Measurements from ENCODE around the gene OSBPL3.

The OSBPL3 gene

GRCh38 chr7:24952464-24952863 lies 27.5 kb downstream of the OSBPL3 start:
- DNase-seq, result no peak

GRCh38 chr7:24951441-24951980 lies 28.5 kb downstream of the OSBPL3 start:
- DNase-seq, result no peak

DNA sequence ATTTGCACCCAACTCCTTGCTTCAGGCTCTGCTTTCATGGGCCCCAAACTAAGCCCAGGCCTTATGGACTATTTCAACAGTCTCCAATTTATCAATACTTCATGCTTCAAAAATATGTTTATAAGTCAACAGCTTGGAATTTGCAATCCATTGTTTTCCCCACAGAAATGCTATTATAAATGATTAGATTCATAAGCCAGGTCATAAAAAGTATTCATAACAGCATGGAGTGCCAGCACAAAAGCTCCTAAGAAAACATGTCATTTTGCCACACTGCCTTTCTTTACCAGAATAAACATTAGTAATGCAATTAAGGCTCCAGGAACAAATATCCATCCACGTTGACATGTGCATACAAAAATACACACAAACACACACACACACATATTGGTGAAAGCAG lies 30.1 kb downstream of the OSBPL3 start:
- DNase-seq, result no peak

GRCh38 chr7:24948739-24949138 lies 31.2 kb downstream of the OSBPL3 start:
- no peak for DNase-seq

DNA sequence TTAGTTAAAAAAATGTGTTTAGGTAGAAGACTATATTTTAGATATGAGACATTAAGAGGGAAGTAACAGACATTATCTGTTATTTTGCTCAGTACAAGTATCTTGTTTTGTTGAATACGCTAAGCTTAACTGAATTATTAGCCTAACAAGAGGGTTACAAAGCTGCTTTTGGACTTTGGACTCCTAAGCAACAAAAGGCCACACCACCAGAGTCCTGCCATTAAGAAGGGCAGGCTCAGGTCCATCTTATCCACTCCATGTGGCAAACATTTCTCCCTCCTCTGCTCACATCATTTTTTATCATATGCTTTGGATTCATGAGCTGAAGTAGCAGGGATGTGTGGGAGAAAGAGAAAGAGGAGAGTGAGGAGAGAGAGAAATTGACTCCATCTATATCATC lies 33.5 kb downstream of the OSBPL3 start:
- DNase-seq, result no peak

DNA sequence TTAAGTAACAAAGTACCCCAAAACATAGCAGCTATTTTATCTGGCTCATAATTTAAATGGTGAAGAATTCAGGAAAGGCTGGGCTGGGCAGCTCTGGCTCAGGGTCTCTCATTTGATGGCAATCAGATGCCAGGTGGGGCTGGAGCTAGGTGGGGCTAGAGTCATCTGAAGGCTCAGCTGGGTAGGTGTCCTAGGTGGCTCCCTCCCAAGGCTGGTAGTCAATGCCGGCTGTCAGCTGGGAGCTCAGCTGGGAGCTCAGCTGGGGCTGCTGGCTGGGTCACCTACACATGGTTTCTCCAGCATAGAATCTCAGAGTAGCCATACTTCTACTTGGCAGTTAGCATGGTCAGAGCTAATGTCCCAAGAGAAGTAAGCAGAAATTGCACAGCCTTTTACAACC lies 34.1 kb downstream of the OSBPL3 start:
- DNase-seq, result no peak

GRCh38 chr7:24943096-24943948 lies 36.7 kb downstream of the OSBPL3 start:
- no peak for DNase-seq

- no peak for DNase-seq
These were observed 37.8 kb downstream of the OSBPL3 start for GRCh38 chr7:24942226-24942625.

DNA sequence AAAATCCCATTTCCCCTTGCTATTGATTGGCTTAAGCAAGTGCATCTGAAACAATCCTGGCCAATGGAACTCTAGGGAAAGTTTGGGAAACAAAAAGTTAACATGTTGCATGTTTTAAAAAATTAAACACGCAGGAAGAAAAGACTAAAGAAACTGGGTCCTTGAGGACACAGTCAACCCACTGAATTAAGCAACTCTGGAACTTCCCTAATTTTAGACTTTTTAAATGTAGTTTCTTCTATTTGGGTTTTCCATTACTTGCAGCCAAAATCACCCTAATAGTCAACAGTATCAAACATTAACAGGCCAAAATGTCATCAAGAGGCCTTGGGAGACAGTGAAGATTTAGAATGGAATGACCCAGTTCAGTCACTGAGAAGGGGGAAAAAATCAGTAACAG lies 40.6 kb downstream of the OSBPL3 start:
- DNase-seq, result no peak

DNA sequence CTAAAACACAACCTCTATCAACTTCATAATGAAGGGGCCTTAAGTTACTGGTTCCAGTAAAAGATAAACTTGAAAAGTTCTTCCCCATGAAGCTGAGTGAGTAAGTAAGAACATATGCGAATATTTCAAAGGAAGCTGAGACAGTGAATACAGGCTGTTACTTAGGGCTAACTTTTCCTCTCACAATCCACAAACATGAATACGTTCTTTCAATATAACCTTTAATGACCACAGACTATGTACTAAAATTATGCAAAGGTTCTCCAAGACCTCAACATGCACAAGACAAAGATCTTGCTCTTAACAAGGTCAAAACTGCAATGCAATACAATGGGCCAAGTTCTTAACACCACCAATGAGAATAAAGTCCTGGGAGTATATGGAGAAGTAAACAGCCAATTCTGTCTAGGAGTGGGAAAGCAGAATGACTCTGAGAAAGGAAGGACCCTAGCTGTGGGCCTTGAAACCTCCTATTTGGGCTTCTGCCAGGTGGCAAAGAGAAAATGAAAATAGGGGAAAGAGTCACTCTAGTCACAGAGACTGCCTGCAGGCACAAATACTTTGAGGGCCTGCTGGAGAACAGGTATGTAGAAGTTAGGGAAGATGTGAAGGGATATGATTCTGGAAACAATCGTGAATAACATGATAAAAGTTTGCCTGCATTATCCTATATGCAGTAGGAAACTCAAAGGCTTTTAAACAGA lies 43.7 kb downstream of the OSBPL3 start:
- DNase-seq, result peak; percentile 55

- no peak for DNase-seq
These were observed 46.7 kb downstream of the OSBPL3 start for GRCh38 chr7:24933298-24933697.

GRCh38 chr7:24932815-24933214 lies 47.2 kb downstream of the OSBPL3 start:
- no peak for DNase-seq

- DNase-seq, result no peak
These were observed 47.6 kb downstream of the OSBPL3 start for GRCh38 chr7:24932389-24932788.

- DNase-seq, result no peak
These were observed 48.1 kb downstream of the OSBPL3 start for GRCh38 chr7:24931844-24932243.

GRCh38 chr7:24930856-24931255 lies 49.1 kb downstream of the OSBPL3 start:
- DNase-seq, result no peak

DNA sequence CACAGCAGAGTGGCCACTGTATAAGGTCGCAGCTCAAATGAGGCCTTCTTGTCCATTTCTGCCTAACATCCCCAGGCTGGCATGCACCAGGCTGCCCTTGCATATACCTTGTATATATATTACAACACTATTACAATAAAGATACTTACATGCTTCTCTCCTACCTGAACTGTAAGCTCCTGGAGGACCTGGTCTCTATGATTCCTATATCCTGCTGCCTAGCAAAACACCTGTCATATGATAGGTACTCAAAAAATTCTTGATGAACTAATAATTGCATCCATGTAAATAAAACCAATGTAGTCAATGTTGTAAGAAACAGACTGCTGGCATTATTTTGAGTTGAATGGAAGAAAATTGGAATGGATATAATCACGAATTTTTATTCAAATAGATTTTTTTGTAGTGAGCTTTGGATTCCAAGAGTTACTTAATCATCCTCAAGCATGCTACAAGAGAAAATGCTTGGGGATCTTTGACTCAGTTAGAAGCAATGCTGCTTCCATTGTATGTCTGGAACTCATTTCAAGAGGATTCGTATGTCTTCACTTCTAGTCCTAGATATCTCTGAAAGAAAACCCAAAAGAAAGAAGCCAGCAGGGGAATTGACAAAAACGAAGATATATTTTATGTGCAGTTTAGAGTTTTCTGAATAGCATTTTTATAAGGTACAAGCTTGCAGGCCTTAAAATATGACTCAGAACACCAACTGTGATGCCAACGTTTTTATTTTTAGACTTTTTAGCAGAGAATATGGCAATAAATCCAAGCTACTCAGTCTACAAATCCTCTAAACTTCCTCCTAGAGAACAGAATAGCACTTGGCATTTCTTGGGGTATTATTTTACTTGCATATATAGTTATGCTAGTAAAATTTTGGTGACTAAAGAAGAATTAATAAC lies 53.1 kb downstream of the OSBPL3 start:
- DNase-seq, result peak; percentile 85

DNA sequence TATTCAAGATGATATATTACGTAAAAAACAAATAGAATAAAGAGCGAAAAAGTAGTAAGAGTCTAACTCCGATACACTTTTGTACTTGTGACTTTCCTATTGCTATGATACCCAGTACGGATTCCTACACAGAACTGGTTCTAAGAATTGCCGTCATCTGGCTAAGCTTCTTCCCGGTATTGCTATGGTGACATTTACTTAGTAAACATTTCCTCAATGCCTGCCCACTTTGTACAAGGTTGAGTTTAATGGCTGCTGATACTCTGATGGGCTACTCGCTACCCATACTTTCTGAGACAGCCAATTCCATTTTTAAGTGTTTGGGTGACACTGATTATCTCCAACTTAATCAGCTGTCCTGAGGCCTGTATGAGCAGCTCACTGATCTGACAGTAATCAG lies 55.6 kb downstream of the OSBPL3 start:
- DNase-seq, result no peak

- DNase-seq, result no peak
These were observed 56.7 kb downstream of the OSBPL3 start for GRCh38 chr7:24923172-24923865.

GRCh38 chr7:24922099-24922773 lies 57.7 kb downstream of the OSBPL3 start:
- peak; percentile 41 for DNase-seq

GRCh38 chr7:24921362-24921679 lies 58.7 kb downstream of the OSBPL3 start:
- peak; percentile 51 for DNase-seq

- no peak for DNase-seq
These were observed 59.3 kb downstream of the OSBPL3 start for GRCh38 chr7:24920451-24921361.
